ENCODE results near the gene REPIN1. TPM values are rescaled to one million over a fixed set of nuclear protein-coding genes. Genes with fewer than 3 reads are reported as not detected.

Gene REPIN1
- total RNA-seq, 1 experiment from 2014 or later, result 106 TPM

DNA sequence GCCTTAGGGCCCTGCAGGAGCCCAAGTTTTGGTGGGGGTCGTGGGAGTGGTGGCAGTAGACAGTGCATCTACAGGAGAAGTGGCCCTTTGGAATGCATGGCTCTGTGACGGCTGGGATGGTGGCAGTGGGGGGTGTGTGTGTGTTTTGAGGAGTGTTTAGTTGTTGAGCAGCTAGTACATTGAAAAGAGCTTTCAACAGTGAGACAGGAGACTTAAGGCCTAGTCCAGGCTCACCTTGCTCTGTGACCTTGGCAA lies 37.6 kb downstream of the REPIN1 start (continued):
- TF ChIP-seq, protein P1, sequence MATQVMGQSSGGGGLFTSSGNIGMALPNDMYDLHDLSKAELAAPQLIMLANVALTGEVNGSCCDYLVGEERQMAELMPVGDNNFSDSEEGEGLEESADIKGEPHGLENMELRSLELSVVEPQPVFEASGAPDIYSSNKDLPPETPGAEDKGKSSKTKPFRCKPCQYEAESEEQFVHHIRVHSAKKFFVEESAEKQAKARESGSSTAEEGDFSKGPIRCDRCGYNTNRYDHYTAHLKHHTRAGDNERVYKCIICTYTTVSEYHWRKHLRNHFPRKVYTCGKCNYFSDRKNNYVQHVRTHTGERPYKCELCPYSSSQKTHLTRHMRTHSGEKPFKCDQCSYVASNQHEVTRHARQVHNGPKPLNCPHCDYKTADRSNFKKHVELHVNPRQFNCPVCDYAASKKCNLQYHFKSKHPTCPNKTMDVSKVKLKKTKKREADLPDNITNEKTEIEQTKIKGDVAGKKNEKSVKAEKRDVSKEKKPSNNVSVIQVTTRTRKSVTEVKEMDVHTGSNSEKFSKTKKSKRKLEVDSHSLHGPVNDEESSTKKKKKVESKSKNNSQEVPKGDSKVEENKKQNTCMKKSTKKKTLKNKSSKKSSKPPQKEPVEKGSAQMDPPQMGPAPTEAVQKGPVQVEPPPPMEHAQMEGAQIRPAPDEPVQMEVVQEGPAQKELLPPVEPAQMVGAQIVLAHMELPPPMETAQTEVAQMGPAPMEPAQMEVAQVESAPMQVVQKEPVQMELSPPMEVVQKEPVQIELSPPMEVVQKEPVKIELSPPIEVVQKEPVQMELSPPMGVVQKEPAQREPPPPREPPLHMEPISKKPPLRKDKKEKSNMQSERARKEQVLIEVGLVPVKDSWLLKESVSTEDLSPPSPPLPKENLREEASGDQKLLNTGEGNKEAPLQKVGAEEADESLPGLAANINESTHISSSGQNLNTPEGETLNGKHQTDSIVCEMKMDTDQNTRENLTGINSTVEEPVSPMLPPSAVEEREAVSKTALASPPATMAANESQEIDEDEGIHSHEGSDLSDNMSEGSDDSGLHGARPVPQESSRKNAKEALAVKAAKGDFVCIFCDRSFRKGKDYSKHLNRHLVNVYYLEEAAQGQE (IDR thresholded peaks at IDR 0.05; ENCODE audit: low read depth), result no peak
- TF ChIP-seq ZFX (IDR thresholded peaks at IDR 0.05), result no peak

DNA sequence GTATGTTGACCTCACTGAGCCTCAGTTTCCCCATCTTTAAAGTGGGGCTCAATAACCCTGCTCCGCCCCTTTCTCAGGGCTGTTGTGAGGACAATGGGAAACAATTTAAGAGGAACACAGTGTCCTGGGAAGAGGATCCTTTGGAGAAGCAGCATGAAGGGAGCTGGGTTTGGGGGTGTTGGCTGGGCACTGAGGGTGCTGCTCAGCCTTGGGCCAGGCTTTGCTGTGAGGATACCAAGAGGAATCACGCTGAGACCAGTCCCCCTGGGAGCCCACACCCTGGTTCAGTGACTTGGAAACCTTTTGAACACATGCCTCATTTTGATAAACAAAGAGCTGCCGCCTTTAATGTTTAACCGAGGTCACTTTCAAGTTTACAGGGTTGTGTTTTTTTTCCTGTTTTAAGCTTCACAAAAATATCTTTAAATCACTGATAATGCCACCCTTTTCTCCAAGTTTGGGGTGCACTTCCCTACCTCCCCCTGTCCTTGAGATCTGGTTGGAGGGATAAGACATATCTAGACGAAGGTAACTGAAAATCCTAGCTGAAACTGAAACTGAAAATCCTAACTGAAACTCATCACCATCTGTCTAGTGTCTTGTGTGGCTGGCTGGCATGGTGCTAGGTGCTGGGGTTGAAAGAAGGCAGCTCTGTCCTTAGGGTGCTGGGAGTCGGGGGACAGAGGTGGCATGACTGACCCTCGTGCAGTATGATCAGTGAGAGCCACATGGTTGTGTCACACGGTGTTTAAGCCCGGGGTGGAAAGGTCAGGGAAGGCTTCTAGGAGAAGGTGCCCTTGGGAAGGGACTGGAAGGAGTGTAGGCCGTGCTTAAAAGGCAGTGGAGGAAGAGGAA lies 38.2 kb downstream of the REPIN1 start:
- no peaks in the 10 kb centered on the region for H3K9me3 ChIP-seq (ENCODE audit: control insufficient read depth in 1 of 2, insufficient read depth in 1 of 2, low read depth in 1 of 2, low read length in 2 of 2)
- no TSS peak for BruUV-seq (replicated peaks)
- no peaks in the 10 kb centered on the region for H3K9me2 ChIP-seq (ENCODE audit: insufficient read depth)
- H3K9ac ChIP-seq (ENCODE audit: low read length), result no peak overlapping the region
- H3K36me3 ChIP-seq (ENCODE audit: control insufficient read depth in 1 of 2, insufficient read depth in 2 of 2, low read length in 2 of 2), result no peaks in the 10 kb centered on the region
- no peak overlapping the region for H3K27ac ChIP-seq (ENCODE audit: low read depth, low read length)
- CTCF ChIA-PET, result interaction anchor here (0.9 to 1.0 kb wide), 2 partner anchors 11 to 51 kb away, joined by 3 read pairs; no protein-coding TSS in a partner anchor
- DNase-seq (ENCODE audit: low read depth, low spot score) (no peak), ATAC-seq (no peak)
- H4K20me1 ChIP-seq (ENCODE audit: insufficient read depth), result no peaks in the 10 kb centered on the region
- H3K4me1 ChIP-seq (ENCODE audit: control insufficient read depth in 1 of 2, insufficient read depth in 2 of 2, low read length in 2 of 2), result peaks cover 10 to 27% of the 10 kb centered on the region in 2 experiments; a peak in 3 of 4 replicates
- no peak overlapping the region for H3K4me3 ChIP-seq (replicated peaks in 1 of 2; ENCODE audit: low read depth in 1 of 2, low read length in 2 of 2)
- no peak for TF ChIP-seq ZFX (IDR thresholded peaks at IDR 0.05)
- TF ChIP-seq, protein P1 (IDR thresholded peaks at IDR 0.05; ENCODE audit: low read depth), result no peak
- no peak for TF ChIP-seq ELF1 (IDR thresholded peaks at IDR 0.05; ENCODE audit: borderline replicate concordance, low read depth)
- no peak for TF ChIP-seq EZH2 (IDR thresholded peaks at IDR 0.05)
- TF ChIP-seq JUND (IDR thresholded peaks at IDR 0.05), result no peak
- TF ChIP-seq, protein P2, sequence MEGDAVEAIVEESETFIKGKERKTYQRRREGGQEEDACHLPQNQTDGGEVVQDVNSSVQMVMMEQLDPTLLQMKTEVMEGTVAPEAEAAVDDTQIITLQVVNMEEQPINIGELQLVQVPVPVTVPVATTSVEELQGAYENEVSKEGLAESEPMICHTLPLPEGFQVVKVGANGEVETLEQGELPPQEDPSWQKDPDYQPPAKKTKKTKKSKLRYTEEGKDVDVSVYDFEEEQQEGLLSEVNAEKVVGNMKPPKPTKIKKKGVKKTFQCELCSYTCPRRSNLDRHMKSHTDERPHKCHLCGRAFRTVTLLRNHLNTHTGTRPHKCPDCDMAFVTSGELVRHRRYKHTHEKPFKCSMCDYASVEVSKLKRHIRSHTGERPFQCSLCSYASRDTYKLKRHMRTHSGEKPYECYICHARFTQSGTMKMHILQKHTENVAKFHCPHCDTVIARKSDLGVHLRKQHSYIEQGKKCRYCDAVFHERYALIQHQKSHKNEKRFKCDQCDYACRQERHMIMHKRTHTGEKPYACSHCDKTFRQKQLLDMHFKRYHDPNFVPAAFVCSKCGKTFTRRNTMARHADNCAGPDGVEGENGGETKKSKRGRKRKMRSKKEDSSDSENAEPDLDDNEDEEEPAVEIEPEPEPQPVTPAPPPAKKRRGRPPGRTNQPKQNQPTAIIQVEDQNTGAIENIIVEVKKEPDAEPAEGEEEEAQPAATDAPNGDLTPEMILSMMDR (IDR thresholded peaks at IDR 0.05 in 2 of 3, conservative IDR thresholded peaks at IDR 0.05 in 1 of 3; ENCODE audit: borderline replicate concordance in 1 of 3, insufficient read depth in 1 of 3, low read depth in 2 of 3, low read length in 2 of 3), result no peak
- TF ChIP-seq, protein P3, sequence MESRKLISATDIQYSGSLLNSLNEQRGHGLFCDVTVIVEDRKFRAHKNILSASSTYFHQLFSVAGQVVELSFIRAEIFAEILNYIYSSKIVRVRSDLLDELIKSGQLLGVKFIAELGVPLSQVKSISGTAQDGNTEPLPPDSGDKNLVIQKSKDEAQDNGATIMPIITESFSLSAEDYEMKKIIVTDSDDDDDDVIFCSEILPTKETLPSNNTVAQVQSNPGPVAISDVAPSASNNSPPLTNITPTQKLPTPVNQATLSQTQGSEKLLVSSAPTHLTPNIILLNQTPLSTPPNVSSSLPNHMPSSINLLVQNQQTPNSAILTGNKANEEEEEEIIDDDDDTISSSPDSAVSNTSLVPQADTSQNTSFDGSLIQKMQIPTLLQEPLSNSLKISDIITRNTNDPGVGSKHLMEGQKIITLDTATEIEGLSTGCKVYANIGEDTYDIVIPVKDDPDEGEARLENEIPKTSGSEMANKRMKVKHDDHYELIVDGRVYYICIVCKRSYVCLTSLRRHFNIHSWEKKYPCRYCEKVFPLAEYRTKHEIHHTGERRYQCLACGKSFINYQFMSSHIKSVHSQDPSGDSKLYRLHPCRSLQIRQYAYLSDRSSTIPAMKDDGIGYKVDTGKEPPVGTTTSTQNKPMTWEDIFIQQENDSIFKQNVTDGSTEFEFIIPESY (IDR thresholded peaks at IDR 0.05; ENCODE audit: extremely low read depth, insufficient replicate concordance, low read length), result no peak
- TF ChIP-seq CEBPB (IDR thresholded peaks at IDR 0.05; ENCODE audit: low read depth), result no peak
- no peak for TF ChIP-seq CBX3 (IDR thresholded peaks at IDR 0.05; ENCODE audit: low read depth)
- no peak for TF ChIP-seq FOSL1 (IDR thresholded peaks at IDR 0.05; ENCODE audit: low read depth)
- TF ChIP-seq TCF7L2 (IDR thresholded peaks at IDR 0.05; ENCODE audit: borderline replicate concordance, extremely low read depth, insufficient read depth, insufficient read length), result no peak
- POLR2A ChIA-PET, result no interaction called here
- intact Hi-C loops (cut with micrococcal nuclease), result no loop called here
- H3K4me2 ChIP-seq (ENCODE audit: low read length), result peak overlapping the region; percentile 88; the same call in 1 of the 2 replicates
- H2AFZ ChIP-seq (ENCODE audit: low read depth, low read length, poor library complexity, severe bottlenecking), result no peak overlapping the region
- no peaks in the 10 kb centered on the region for H3K79me2 ChIP-seq (ENCODE audit: insufficient read depth, low read length)
- H3K27me3 ChIP-seq (ENCODE audit: insufficient read depth, low read length), result no peaks in the 10 kb centered on the region
- RAD21 ChIA-PET (ENCODE audit: low non-redundant PET in 1 of 2, low total read pairs in 2 of 2, uncharacterized antibody in 2 of 2, unreplicated experiment in 2 of 2), result no interaction called here
